Adrenal gland (tissue), 5 donors: Measurements from ENCODE around the gene ARX.

Source experiments
- POLR2A ChIP-seq, 2 donors: fragments of 450-650 bp; IDR thresholded peaks; one replicate each; pipeline ENCODE4 v1.6.1; 2017; ENCODE audit warnings: antibody characterized with exemption in 2 of 2, mild to moderate bottlenecking in 2 of 2, moderate library complexity in 1 of 2
- TF ChIP-seq, protein P1 (sequence below), 6 experiments: fragments of 450-650 bp in 4 of 6; fragments of 200-600 bp in 2 of 6; sonication (generic) in 1 of 6; IDR thresholded peaks; 1 replicate in 5 of 6; 2 replicates in 1 of 6; pipeline versions ENCODE4 v1.5.1 to v1.8.0; 2016 to 2021; ENCODE audit warnings: antibody characterized with exemption in 6 of 6, mild to moderate bottlenecking in 2 of 6, moderate library complexity in 1 of 6
- donor health status: DM: no; HTN: no; CAD: no.

- TF ChIP-seq, protein P1, sequence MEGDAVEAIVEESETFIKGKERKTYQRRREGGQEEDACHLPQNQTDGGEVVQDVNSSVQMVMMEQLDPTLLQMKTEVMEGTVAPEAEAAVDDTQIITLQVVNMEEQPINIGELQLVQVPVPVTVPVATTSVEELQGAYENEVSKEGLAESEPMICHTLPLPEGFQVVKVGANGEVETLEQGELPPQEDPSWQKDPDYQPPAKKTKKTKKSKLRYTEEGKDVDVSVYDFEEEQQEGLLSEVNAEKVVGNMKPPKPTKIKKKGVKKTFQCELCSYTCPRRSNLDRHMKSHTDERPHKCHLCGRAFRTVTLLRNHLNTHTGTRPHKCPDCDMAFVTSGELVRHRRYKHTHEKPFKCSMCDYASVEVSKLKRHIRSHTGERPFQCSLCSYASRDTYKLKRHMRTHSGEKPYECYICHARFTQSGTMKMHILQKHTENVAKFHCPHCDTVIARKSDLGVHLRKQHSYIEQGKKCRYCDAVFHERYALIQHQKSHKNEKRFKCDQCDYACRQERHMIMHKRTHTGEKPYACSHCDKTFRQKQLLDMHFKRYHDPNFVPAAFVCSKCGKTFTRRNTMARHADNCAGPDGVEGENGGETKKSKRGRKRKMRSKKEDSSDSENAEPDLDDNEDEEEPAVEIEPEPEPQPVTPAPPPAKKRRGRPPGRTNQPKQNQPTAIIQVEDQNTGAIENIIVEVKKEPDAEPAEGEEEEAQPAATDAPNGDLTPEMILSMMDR (IDR thresholded peaks at IDR 0.05), result no peak
- no peak for TF ChIP-seq POLR2A (IDR thresholded peaks at IDR 0.05)
Observed at GRCh38 chrX:24985120-24985519, 30.6 kb downstream of the ARX start.
